ENCODE measurements around the gene C3orf85.

The C3orf85 gene

GRCh38 chr3:109127553-109127952 lies 9.0 kb upstream of the C3orf85 start:
- TF ChIP-seq POLR2AphosphoS5 (IDR thresholded peaks at IDR 0.05; ENCODE audit: low read depth, low read length) (no peak), REST (IDR thresholded peaks at IDR 0.05; ENCODE audit: insufficient read depth in 1 of 2, low read depth in 2 of 2, low read length in 2 of 2) (no peak), SIN3A (IDR thresholded peaks at IDR 0.05; ENCODE audit: borderline replicate concordance, insufficient read depth, low read length) (no peak)

DNA sequence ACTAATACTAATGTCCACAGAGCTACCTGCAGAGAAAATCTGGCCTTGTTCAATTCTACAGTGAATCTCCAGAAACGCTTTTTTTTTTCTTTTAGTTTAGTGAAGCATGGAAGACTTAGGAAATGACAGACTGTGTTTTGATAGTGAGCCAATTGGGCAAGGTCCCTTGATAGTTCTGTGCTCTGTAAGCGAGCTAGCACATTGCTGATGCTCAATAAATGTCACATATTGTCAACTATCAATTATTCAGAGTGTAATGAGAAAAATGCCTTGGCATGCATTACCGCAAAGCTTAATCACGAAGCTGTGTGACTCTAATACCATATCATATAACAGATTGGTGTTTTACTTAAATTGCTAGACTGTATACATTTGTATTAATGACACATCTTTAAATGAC lies 5.2 kb upstream of the C3orf85 start:
- no peak for TF ChIP-seq SIN3A (IDR thresholded peaks at IDR 0.05; ENCODE audit: borderline replicate concordance, insufficient read depth, low read length)
- TF ChIP-seq TAF1 (IDR thresholded peaks at IDR 0.05; ENCODE audit: borderline replicate concordance, insufficient read depth, low read length): no peak
- no peak for TF ChIP-seq REST (IDR thresholded peaks at IDR 0.05; ENCODE audit: insufficient read depth in 1 of 2, low read depth in 2 of 2, low read length in 2 of 2)
- no peak for TF ChIP-seq FOXP2 (optimal IDR thresholded peaks at IDR 0.05; ENCODE audit: borderline replicate concordance, extremely low read depth, extremely low read length, insufficient read depth)
- TF ChIP-seq POLR2AphosphoS5 (IDR thresholded peaks at IDR 0.05; ENCODE audit: low read depth, low read length): no peak

DNA sequence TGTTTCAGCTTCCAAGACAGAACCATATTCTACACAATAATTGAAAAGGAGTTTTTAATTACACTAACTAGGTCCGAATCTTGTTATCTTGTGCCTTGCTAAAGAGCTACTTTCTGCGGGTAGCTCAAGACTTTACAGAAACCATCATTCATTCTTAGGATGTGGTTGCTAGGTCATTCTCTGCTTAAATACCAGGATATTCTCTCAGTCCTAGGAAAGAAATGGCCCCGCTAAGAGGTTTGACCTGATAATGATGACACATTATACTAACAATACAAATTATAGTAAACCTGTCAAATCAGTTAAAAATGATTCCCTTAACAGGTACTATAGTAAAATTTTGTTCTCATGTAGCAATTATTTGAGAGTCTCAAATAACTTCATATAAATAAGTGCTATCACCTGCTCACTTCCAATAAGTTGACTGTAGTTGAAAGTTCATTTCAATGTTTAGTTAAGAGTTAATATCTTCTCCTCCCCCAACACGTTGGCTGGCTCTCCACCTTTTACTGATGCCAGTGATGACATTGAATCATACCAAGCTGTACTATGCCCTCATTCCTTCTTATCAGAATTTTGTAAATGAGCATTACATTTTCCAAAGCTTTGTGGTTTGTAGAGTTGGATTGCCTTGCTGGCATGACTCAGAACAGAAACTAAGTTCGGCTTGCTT lies 3.6 kb upstream of the C3orf85 start:
- TF ChIP-seq REST (IDR thresholded peaks at IDR 0.05; ENCODE audit: insufficient read depth in 1 of 2, low read depth in 2 of 2, low read length in 2 of 2) (no peak), SIN3A (IDR thresholded peaks at IDR 0.05; ENCODE audit: borderline replicate concordance, insufficient read depth, low read length) (no peak), POLR2AphosphoS5 (IDR thresholded peaks at IDR 0.05; ENCODE audit: low read depth, low read length) (no peak), TAF1 (IDR thresholded peaks at IDR 0.05; ENCODE audit: borderline replicate concordance, insufficient read depth, low read length) (no peak), FOXP2 (optimal IDR thresholded peaks at IDR 0.05; ENCODE audit: borderline replicate concordance, extremely low read depth, extremely low read length, insufficient read depth) (no peak)

DNA sequence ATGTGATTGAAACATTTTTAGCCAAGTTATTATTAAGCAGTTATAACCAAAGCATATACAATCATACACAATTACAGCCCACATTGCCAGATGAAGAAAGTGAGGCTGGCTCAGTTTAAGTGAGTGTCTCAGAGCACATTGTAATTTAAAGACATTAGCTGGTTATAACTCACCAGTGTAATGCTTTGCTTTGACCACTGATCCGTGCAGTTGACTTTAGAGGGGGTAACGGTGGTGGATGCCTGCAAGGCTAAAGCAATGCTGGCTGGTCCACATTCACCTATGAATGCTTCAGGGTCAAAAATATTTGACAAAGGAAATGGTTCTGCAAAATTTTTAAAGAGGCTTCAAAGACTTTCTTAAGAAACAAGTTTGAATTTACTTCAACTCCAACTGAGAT lies 1.2 kb downstream of the C3orf85 start:
- TF ChIP-seq SIN3A (IDR thresholded peaks at IDR 0.05; ENCODE audit: borderline replicate concordance, insufficient read depth, low read length): no peak

DNA sequence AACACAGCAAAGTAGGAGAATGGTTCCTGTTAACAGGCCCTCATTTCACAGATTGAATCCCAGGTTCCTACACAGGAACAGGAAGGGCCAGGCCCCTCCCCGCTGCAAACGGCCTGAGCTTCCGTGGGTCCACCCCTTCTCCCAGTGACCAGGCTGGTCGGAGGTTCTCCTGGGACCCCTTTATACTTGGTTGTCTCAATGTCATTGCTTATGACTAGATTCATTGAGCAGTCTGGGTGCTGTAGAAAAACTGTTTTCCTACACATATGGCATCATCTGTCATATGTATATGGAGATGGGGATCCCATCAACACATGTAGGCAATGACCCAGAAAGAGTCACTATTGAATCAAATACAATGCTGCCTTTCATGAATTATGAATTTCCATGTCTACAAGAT lies 3.8 kb downstream of the C3orf85 start:
- TF ChIP-seq TAF1 (IDR thresholded peaks at IDR 0.05; ENCODE audit: borderline replicate concordance, insufficient read depth, low read length): no peak
- no peak for TF ChIP-seq REST (IDR thresholded peaks at IDR 0.05; ENCODE audit: insufficient read depth in 1 of 2, low read depth in 2 of 2, low read length in 2 of 2)
- no peak for TF ChIP-seq SIN3A (IDR thresholded peaks at IDR 0.05; ENCODE audit: borderline replicate concordance, insufficient read depth, low read length)
- TF ChIP-seq FOXP2 (optimal IDR thresholded peaks at IDR 0.05; ENCODE audit: borderline replicate concordance, extremely low read depth, extremely low read length, insufficient read depth): no peak
- no peak for TF ChIP-seq POLR2AphosphoS5 (IDR thresholded peaks at IDR 0.05; ENCODE audit: low read depth, low read length)
